Measurements from ENCODE around the gene MED22.
A peak's percentile ranks its signal among the peaks of the same experiment; 100 is the strongest.
"Not testable (repeated sequence)": the region's sequence is repeated elsewhere in the genome, so short reads cannot be mapped to it uniquely, and the experiment has no call there.

The MED22 gene

GRCh38 chr9:133331641-133332380 lies 16.1 kb downstream of the MED22 start:
- H3K4me2 ChIP-seq (ENCODE audit: low read depth, low read length, poor library complexity, severe bottlenecking): no peak overlapping the region
- H3K79me2 ChIP-seq (ENCODE audit: insufficient read depth, low read length): peaks cover 17% of the 10 kb centered on the region
- H3F3A ChIP-seq (ENCODE audit: insufficient read depth): peaks cover 14% of the 10 kb centered on the region
- H3K27ac ChIP-seq (ENCODE audit: low read depth, low read length): no peak overlapping the region
- H3K9me2 ChIP-seq (replicated peaks; ENCODE audit: insufficient read depth, low read length): no peaks in the 10 kb centered on the region
- no peak overlapping the region for H3K4me3 ChIP-seq (ENCODE audit: insufficient read depth, low read length, poor library complexity, severe bottlenecking)
- no peaks in the 10 kb centered on the region for H3K27me3 ChIP-seq (ENCODE audit: low read length)
- H2AFZ ChIP-seq (ENCODE audit: low read depth, low read length, severe bottlenecking): no peak overlapping the region
- TF ChIP-seq EZH2phosphoT487 (conservative IDR thresholded peaks at IDR 0.05; ENCODE audit: low read length) (no peak), CTCF (IDR thresholded peaks at IDR 0.05; ENCODE audit: insufficient read depth, low read length, poor library complexity, severe bottlenecking) (no peak)
- no peaks in the 10 kb centered on the region for H4K20me1 ChIP-seq (ENCODE audit: low read depth, low read length)
- no peaks in the 10 kb centered on the region for H3K9me3 ChIP-seq (ENCODE audit: insufficient read depth, low read length)
- no peak overlapping the region for H3K9ac ChIP-seq (ENCODE audit: low read length)
- H3K36me3 ChIP-seq (ENCODE audit: low read length): no peaks in the 10 kb centered on the region

GRCh38 chr9:133331221-133331620 lies 16.7 kb downstream of the MED22 start:
- no peak overlapping the region for H3K4me2 ChIP-seq (ENCODE audit: low read depth, low read length, poor library complexity, severe bottlenecking)
- H2AFZ ChIP-seq (ENCODE audit: low read depth, low read length, severe bottlenecking): no peak overlapping the region
- H3K27me3 ChIP-seq (ENCODE audit: low read length): no peaks in the 10 kb centered on the region
- no peaks in the 10 kb centered on the region for H3K9me2 ChIP-seq (replicated peaks; ENCODE audit: insufficient read depth, low read length)
- TF ChIP-seq EZH2phosphoT487 (conservative IDR thresholded peaks at IDR 0.05; ENCODE audit: low read length): no peak
- TF ChIP-seq CTCF (IDR thresholded peaks at IDR 0.05; ENCODE audit: insufficient read depth, low read length, poor library complexity, severe bottlenecking): no peak
- H3F3A ChIP-seq (ENCODE audit: insufficient read depth): peaks cover 14% of the 10 kb centered on the region
- H3K27ac ChIP-seq (ENCODE audit: low read depth, low read length): no peak overlapping the region
- H3K79me2 ChIP-seq (ENCODE audit: insufficient read depth, low read length): peaks cover 17% of the 10 kb centered on the region
- no peaks in the 10 kb centered on the region for H3K36me3 ChIP-seq (ENCODE audit: low read length)
- no peak overlapping the region for H3K4me3 ChIP-seq (ENCODE audit: insufficient read depth, low read length, poor library complexity, severe bottlenecking)
- H4K20me1 ChIP-seq (ENCODE audit: low read depth, low read length): no peaks in the 10 kb centered on the region
- no peaks in the 10 kb centered on the region for H3K9me3 ChIP-seq (ENCODE audit: insufficient read depth, low read length)
- H3K9ac ChIP-seq (ENCODE audit: low read length): no peak overlapping the region

GRCh38 chr9:133329306-133330156 lies 18.4 kb downstream of the MED22 start:
- TF ChIP-seq CTCF (IDR thresholded peaks at IDR 0.05; ENCODE audit: insufficient read depth, low read length, poor library complexity, severe bottlenecking): peak; percentile 23
- H3K27me3 ChIP-seq (ENCODE audit: low read length); H3K4me2 ChIP-seq (ENCODE audit: low read depth, low read length, poor library complexity, severe bottlenecking); H3K4me3 ChIP-seq (ENCODE audit: insufficient read depth, low read length, poor library complexity, severe bottlenecking); H2AFZ ChIP-seq (ENCODE audit: low read depth, low read length, severe bottlenecking); H3K9me2 ChIP-seq (replicated peaks; ENCODE audit: insufficient read depth, low read length); H4K20me1 ChIP-seq (ENCODE audit: low read depth, low read length); H3K36me3 ChIP-seq (ENCODE audit: low read length); H3K27ac ChIP-seq (ENCODE audit: low read depth, low read length); H3K79me2 ChIP-seq (ENCODE audit: insufficient read depth, low read length); H3K9me3 ChIP-seq (ENCODE audit: insufficient read depth, low read length); H3K9ac ChIP-seq (ENCODE audit: low read length): not testable (repeated sequence)
- H3F3A ChIP-seq (ENCODE audit: insufficient read depth): peaks cover 14% of the 10 kb centered on the region

All from SU-DHL-6 (cell line).